HAP-1 (cell line): ENCODE measurements around the gene CHTOP.

Experiments
- DNase-seq, 2 experiments: peaks; one replicate each; pipeline ENCODE4 v3.0.0-alpha.2; 2016 to 2020; ENCODE audit warnings: low spot score in 2 of 2
- H3K27me3 ChIP-seq: fragments of 250-450 bp; sonication (Bioruptor Pico); 2 replicates; pipeline ENCODE4 v1.5.1; 2020; ENCODE audit warnings: low read depth, mild to moderate bottlenecking, moderate library complexity
- H3K36me3 ChIP-seq: fragments of 250-450 bp; sonication (Bioruptor Pico); replicated peaks from 2 replicates; pipeline ENCODE4 v1.5.1; 2020; ENCODE audit warnings: mild to moderate bottlenecking
- H3K4me1 ChIP-seq: fragments of 250-450 bp; sonication (Bioruptor Pico); 2 replicates; pipeline ENCODE4 v1.5.1; 2020; ENCODE audit warnings: mild to moderate bottlenecking
- H3K4me3 ChIP-seq: fragments of 250-450 bp; sonication (Bioruptor Pico); 2 replicates; pipeline ENCODE4 v1.5.1; 2020; ENCODE audit warnings: mild to moderate bottlenecking, moderate library complexity
- H3K9me3 ChIP-seq: fragments of 250-450 bp; sonication (Bioruptor Pico); 2 replicates; pipeline ENCODE4 v1.5.1; 2020; ENCODE audit warnings: mild to moderate bottlenecking, moderate library complexity
- in situ Hi-C: fragments of 300-500 bp; cut with MboI; formaldehyde crosslinking; loops from 3 replicates; pipeline ENCODE4 v1.14.3; 2020; ENCODE audit warnings: low sequenced_read_pairs, inconsistent platforms, mixed read lengths

Gene CHTOP

DNA sequence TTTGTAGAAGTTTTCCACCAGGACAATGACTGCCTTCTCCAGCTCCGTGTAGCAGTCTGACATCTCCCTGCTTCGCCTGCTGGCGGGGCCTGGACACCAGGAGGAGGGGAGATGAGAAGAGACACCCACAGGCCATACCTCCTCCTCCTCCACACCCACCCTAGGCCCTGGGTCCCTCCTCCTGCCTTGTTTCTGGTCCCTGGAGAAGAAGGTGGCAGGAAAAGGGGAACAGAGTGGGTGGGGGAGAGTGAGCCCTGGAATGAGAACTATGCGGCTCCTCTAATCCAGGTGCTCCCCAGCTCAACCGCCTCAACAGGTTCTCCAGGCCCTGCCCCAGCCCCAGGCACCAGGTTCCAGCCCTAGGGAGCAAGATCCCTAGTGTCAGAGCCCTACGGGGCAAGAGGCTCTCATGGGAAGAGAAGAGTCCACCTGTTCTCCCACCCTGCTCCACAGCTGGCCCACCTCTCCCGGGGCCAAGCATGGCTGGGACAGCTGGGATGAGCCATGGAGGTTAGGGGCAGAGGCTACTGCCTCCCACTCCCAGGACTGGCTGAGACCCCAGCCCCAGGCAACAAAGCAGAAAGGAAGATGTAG is 25.7 kb upstream of the CHTOP start:
- no peaks in the 10 kb centered on the region for H3K9me3 ChIP-seq
- no peaks in the 10 kb centered on the region for H3K36me3 ChIP-seq
- in situ Hi-C loops, result no loop called here
- no peak overlapping the region for H3K4me3 ChIP-seq
- DNase-seq, result no peak
- peaks cover 14% of the 10 kb centered on the region for H3K4me1 ChIP-seq
- no peaks in the 10 kb centered on the region for H3K27me3 ChIP-seq

GRCh38 chr1:153608742-153609584 is 24.9 kb upstream of the CHTOP start:
- Histone ChIP-seq H3K36me3 (no peaks in the 10 kb centered on the region), H3K4me3 (no peak overlapping the region), H3K4me1 (peaks cover 14% of the 10 kb centered on the region), H3K9me3 (no peaks in the 10 kb centered on the region), H3K27me3 (no peaks in the 10 kb centered on the region)
- peak in 1 of 2 experiments; percentile 61 for DNase-seq
- in situ Hi-C loops, result no loop called here

DNA sequence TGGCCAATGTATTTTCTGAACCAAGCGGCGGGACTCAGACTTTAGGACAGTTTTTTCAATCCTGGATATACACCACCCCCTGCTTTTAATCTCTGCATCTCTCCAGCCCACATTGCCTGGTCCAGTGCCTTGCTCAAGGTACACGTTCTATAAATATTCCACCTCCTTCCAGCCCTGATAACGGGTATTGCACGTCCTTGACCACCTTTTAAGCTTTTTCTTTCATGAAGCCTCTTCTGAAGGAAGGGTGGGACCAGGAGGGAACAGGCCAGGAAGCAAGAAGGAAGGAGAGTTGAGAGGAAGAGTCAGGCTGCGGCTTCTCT is 24.3 kb upstream of the CHTOP start:
- no peak for DNase-seq
- Histone ChIP-seq H3K9me3 (no peaks in the 10 kb centered on the region), H3K4me3 (no peak overlapping the region), H3K27me3 (no peaks in the 10 kb centered on the region), H3K36me3 (no peaks in the 10 kb centered on the region), H3K4me1 (peaks cover 14% of the 10 kb centered on the region)
- in situ Hi-C loops, result no loop called here

DNA sequence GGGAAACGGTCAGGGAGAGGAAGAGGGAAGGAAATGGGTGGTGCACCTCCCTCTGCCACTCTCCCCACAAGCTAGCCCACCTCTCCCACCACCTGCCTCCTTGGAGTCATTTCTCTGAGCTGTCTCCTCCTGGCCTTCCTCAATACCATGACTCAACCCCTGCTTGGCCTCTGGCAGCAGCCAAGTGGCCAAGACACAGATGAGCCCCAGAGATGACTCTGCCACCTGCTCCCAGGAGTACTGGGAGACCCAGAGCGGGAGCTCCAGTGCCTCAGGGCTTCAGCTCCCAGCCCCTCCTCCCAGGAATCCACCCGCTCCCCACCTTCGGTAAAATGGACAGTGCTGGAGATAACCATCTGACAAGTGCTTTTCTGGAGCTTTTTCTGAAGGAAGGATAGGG is 23.5 kb upstream of the CHTOP start:
- Histone ChIP-seq H3K4me3 (no peak overlapping the region), H3K36me3 (no peaks in the 10 kb centered on the region), H3K4me1 (peaks cover 14% of the 10 kb centered on the region), H3K9me3 (no peaks in the 10 kb centered on the region), H3K27me3 (no peaks in the 10 kb centered on the region)
- in situ Hi-C loops, result no loop called here
- no peak for DNase-seq

- H3K4me1 ChIP-seq, result peaks cover 10% of the 10 kb centered on the region
- H3K4me3 ChIP-seq, result no peak overlapping the region
- in situ Hi-C loops, result no loop called here
- H3K27me3 ChIP-seq, result no peaks in the 10 kb centered on the region
- H3K36me3 ChIP-seq, result no peaks in the 10 kb centered on the region
- H3K9me3 ChIP-seq, result no peaks in the 10 kb centered on the region
- no peak for DNase-seq
Measured at GRCh38 chr1:153610811-153611301, 23.0 kb upstream of the CHTOP start.

DNA sequence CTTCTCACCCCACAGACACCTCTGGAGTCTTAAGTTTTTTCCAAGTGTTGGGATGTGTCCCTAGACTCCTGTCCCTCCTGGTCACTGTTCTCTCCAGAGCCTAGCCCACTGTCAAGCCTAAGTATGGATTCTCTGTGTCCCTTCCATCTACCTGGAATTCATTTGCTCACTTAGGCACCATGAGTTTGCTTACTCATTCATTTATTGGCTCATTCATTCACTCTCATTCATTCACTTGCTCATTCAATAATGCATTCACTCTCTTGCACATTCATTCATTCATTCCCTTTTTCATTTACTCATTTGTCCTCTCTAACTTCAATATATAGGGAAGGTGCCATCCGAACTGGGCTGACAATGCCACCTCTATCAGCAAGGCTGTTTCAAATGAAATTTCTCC is 22.5 kb upstream of the CHTOP start:
- Histone ChIP-seq H3K36me3 (no peaks in the 10 kb centered on the region), H3K9me3 (no peaks in the 10 kb centered on the region), H3K27me3 (no peaks in the 10 kb centered on the region), H3K4me1 (peaks cover 10% of the 10 kb centered on the region), H3K4me3 (no peak overlapping the region)
- no peak for DNase-seq
- in situ Hi-C loops, result no loop called here

DNA sequence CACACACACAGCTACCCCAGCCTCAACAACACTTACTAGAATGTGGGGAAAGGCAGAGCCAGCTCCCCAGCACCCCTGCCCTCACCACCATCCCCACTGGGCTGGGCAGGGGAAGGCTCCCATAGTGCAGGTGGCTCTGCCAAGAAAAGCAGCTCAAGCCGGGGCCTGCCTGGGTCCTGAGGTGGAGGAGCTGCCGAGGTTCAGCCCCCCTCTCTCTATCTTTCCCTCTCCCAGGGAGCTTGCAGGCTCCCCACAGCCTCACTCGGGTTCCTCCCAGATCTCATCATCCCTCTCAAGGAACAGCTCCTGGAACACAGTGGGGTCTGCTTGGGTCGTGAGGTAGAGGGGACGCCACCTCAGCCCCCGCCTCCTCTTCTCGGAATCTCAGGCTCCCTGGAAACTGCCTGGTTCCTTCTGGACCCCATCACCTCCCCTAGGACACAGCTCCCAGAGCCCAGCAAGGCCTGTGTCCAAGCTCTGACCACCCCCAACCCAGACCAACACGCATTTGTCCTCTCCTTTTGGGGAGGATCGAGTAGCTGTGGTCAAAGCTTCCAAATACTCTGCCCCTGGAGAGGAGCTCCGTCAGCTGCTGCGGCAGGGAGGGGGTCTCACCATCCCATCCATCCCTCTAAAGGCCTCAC is 21.6 kb upstream of the CHTOP start:
- H3K4me3 ChIP-seq, result no peak overlapping the region
- peaks cover 10% of the 10 kb centered on the region for H3K4me1 ChIP-seq
- H3K36me3 ChIP-seq, result no peaks in the 10 kb centered on the region
- DNase-seq, result no peak
- H3K9me3 ChIP-seq, result no peaks in the 10 kb centered on the region
- in situ Hi-C loops, result no loop called here
- H3K27me3 ChIP-seq, result no peaks in the 10 kb centered on the region

DNA sequence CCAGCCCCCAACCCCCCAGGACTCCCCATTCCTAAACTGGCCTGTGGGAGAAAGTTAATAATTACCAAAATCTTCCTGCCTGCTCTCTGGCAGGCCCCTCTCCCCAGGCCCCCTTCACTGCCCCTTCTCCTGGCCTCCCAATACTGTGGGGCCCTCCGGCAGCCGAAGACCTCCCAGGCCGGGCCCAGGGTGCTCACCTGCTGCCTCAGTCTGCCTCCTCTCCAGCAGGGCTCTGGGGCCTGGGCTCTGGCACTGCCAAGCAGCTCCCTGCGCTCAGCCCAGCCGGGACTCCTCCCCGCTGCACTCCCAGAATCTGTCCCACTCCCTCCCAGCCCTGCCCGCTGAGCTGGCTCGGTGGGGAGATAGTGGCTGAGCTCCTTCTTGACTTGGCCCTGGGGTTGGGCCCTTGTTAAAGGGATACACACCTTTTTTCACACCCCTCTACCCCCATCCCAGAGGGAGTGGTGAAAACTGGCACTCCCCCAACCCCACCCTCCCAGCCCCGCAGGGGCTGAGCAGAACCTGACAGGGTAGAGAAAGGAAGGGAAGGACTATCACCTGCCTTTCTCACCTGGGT is 21.0 kb upstream of the CHTOP start, which contains the start of gene S100A16:
TSS of gene S100A16 (minus strand) at position 383 of the 577 bp plus-strand sequence. CDS start 4,986 bp downstream, outside the sequence.
- no peak for DNase-seq
- H3K9me3 ChIP-seq, result no peaks in the 10 kb centered on the region
- H3K27me3 ChIP-seq, result no peaks in the 10 kb centered on the region
- peaks cover 10% of the 10 kb centered on the region for H3K4me1 ChIP-seq
- in situ Hi-C loops, result no loop called here
- no peaks in the 10 kb centered on the region for H3K36me3 ChIP-seq
- no peak within 1 kb of the TSS for H3K4me3 ChIP-seq

DNA sequence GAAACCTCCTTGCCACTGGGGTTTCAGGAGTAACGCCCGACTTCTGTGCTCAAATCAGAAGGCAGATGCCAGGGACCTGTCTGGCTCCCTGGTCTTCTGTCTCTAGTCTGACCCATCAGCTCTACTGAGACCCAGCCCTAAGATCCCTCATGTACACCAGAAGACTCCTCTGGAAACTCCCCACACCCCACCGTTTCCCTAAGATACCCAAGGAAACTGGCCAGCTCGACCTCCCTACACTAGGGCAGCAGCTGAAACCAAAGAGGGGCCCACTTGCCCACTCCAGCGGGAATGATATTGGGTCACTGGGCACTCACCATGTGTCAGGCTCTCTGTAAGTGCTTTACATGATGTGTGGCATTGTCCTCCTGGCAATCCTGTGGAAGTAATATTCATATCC is 20.5 kb upstream of the CHTOP start:
- no peaks in the 10 kb centered on the region for H3K36me3 ChIP-seq
- no peaks in the 10 kb centered on the region for H3K27me3 ChIP-seq
- in situ Hi-C loops, result no loop called here
- no peak overlapping the region for H3K4me3 ChIP-seq
- no peak for DNase-seq
- peaks cover 10% of the 10 kb centered on the region for H3K4me1 ChIP-seq
- H3K9me3 ChIP-seq, result no peaks in the 10 kb centered on the region

DNA sequence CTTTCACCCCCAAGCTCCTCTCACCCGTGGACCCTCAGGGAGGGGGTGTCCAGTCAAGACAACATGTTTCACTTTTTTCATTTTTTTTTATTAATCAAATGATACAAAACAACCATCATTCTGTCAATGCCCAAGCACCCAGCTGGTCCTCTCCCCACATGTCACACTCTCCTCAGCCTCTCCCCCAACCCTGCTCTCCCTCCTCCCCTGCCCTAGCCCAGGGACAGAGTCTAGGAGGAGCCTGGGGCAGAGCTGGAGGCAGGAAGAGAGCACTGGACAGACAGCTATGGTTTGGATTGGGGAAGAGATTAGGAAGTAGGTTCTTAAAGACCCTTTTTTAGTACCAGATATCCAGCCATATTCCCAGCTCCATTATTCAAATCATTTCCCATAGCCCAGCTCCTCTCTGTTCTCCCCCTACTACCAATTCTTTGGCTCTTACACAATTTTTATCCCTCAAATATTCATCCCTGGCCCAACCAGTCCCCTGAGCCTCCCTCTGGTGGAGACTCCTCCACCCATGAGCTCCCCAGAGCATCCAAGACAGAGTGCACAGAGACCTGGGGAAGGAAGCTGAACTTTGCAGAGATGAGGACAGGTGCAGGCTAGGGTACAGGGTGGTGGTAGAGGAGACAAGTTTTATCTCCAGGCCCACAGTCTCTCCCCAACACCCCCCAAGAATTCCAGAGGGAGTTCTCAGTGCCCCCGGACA is 19.5 kb upstream of the CHTOP start:
- DNase-seq, result no peak
- H3K27me3 ChIP-seq, result no peaks in the 10 kb centered on the region
- no peak overlapping the region for H3K4me3 ChIP-seq
- in situ Hi-C loops, result no loop called here
- peaks cover under 1% of the 10 kb centered on the region for H3K4me1 ChIP-seq
- H3K9me3 ChIP-seq, result no peaks in the 10 kb centered on the region
- peaks cover under 1% of the 10 kb centered on the region; the same call in 1 of the 2 replicates for H3K36me3 ChIP-seq

GRCh38 chr1:153614906-153615305 is 19.0 kb upstream of the CHTOP start:
- H3K9me3 ChIP-seq, result no peaks in the 10 kb centered on the region
- no peak for DNase-seq
- H3K4me1 ChIP-seq, result no peaks in the 10 kb centered on the region
- H3K27me3 ChIP-seq, result no peaks in the 10 kb centered on the region
- in situ Hi-C loops, result no loop called here
- H3K4me3 ChIP-seq, result no peak overlapping the region
- H3K36me3 ChIP-seq, result peaks cover 6% of the 10 kb centered on the region

GRCh38 chr1:153615406-153615805 is 18.5 kb upstream of the CHTOP start:
- Histone ChIP-seq H3K9me3 (no peaks in the 10 kb centered on the region), H3K36me3 (peaks cover 6% of the 10 kb centered on the region), H3K27me3 (no peaks in the 10 kb centered on the region), H3K4me3 (no peak overlapping the region), H3K4me1 (no peaks in the 10 kb centered on the region)
- in situ Hi-C loops, result no loop called here
- DNase-seq, result no peak

- Histone ChIP-seq H3K4me1 (no peaks in the 10 kb centered on the region), H3K27me3 (no peaks in the 10 kb centered on the region), H3K9me3 (no peaks in the 10 kb centered on the region), H3K36me3 (peaks cover 6% of the 10 kb centered on the region), H3K4me3 (no peak within 1 kb of the TSS)
- in situ Hi-C loops, result no loop called here
- no peak for DNase-seq
Measured at GRCh38 chr1:153616144-153616916, 17.5 kb upstream of the CHTOP start, which contains the start of gene S100A14. Gene S100A14, minus strand, starts transcription at chr1:153616325. Its CDS starts 467 bp downstream, at chr1:153615858.
